ENCODE results near the gene PCBP3.

Gene PCBP3

DNA sequence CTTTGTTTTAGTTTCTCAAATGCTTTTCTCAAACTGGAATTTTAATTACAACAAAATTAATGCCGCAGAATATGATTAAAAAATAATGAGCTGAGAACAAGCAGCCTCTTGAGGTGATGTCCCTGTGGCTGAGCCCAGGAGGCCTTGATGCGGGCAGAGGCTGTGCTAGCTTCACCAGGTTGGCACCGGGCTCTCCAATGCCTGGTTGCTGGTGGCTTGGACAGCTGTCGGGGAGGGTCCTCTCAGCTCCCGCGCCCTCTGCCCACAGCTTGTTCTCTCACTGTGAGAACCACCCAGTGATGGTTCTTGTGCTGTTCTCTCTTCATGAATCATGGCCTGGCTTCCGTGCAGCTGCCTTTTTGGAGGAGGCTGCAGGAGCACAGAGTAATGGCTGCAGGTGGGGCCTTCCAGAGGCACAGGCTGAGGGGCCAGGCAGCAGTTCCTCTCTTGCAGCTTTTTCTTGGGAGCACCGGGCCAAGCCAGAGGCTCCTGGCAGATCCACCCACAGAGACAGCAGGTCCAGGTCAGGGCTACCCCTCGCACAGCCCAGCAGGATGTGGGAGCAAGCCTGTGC is 156.3 kb downstream of the PCBP3 start:
- no peak overlapping the region for H3K4me3 ChIP-seq (replicated peaks; ENCODE audit: low read depth, low read length)
- TF ChIP-seq, protein P1, sequence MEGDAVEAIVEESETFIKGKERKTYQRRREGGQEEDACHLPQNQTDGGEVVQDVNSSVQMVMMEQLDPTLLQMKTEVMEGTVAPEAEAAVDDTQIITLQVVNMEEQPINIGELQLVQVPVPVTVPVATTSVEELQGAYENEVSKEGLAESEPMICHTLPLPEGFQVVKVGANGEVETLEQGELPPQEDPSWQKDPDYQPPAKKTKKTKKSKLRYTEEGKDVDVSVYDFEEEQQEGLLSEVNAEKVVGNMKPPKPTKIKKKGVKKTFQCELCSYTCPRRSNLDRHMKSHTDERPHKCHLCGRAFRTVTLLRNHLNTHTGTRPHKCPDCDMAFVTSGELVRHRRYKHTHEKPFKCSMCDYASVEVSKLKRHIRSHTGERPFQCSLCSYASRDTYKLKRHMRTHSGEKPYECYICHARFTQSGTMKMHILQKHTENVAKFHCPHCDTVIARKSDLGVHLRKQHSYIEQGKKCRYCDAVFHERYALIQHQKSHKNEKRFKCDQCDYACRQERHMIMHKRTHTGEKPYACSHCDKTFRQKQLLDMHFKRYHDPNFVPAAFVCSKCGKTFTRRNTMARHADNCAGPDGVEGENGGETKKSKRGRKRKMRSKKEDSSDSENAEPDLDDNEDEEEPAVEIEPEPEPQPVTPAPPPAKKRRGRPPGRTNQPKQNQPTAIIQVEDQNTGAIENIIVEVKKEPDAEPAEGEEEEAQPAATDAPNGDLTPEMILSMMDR (IDR thresholded peaks at IDR 0.05; ENCODE audit: low read depth, low read length, missing control alignments): no peak
- DNase-seq (ENCODE audit: extremely low read depth, low read depth): no peak

DNA sequence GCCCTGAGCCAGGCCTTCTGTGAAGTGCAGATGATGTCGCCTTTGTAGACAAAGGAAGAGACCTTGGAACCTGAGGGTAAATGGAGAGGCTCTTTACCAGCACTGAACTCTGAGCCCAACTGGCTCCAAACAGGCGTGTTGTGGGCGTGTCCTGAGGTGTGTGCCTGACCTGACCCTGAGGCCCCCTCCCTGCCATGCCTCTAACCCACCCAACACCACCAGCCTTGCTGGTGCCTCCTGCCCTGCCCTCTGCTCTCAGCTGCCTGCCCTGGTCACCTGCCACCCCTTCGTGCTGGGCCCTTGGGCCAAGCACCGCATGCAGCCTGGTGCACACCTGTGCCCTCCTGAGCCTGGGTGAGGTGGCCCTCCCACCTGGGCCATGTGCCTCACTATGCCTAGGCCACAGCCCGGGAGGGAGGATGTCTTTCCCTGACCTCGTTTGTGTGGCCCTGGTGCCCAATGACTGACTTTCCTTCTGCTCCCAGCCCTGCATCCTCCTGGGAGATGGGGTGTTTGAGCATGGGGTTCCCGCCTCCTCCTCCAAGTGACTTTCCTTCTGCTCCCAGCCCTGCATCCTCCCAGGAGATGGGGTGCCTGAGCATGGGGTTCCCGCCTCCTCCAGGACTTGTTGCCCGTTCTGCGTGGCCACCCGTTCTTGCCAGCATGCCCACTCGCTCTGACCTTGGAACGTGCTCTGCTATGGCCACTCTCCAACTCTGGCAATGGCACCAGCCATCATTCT is 157.0 kb downstream of the PCBP3 start:
- H3K4me3 ChIP-seq (replicated peaks; ENCODE audit: low read depth, low read length): no peak overlapping the region
- TF ChIP-seq, protein P1 (IDR thresholded peaks at IDR 0.05; ENCODE audit: low read depth, low read length, missing control alignments): no peak

DNA sequence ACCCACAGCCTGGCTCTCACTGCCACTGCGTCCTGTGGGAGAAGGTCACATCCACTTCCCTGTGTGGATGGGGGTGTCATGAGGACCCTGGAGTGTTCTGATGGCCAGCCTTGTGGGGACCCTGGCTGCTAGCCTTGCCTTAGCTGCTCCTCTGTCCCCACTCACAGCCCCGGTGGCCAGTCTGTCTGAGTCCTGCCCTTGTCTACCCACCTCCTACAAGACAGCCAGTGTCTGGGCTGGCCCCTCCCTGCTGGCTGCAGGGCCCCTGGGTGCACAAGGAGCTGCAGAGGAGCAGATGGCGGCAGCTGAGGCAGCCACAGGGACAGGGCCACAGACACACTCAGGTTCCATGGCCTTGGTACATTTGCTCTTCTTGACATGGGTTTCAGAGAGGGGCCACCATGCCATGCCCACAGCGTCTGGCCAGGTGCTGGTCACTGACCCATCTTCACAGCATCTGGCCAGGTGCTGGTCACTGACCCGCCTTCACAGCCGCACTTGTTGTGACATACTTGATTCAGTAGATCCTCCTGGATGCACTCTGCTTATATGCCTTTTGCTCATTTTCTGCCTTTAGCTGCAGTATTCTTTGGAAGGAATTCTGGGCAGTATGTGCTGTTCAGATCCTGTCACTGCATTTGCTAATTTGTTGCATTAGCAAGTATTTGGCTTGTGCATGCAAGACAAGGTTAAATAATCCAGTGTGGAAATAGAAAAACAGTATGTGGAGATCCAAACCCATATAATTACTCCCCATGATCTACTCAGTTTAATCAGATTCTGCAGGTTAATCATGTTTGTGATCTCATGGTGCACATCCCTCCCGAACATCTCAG is 157.8 kb downstream of the PCBP3 start:
- TF ChIP-seq, protein P1 (IDR thresholded peaks at IDR 0.05; ENCODE audit: low read depth, low read length, missing control alignments): no peak
- no peak overlapping the region for H3K4me3 ChIP-seq (replicated peaks; ENCODE audit: low read depth, low read length)
- DNase-seq (ENCODE audit: extremely low read depth, low read depth): no peak

More for the DNA sequence above, 157.0 kb downstream of the PCBP3 start:
- DNase-seq (ENCODE audit: extremely low read depth, low read depth): no peak

GRCh38 chr21:45801989-45802388 is 158.5 kb downstream of the PCBP3 start:
- TF ChIP-seq, protein P1 (IDR thresholded peaks at IDR 0.05; ENCODE audit: low read depth, low read length, missing control alignments): no peak
- H3K4me3 ChIP-seq (replicated peaks; ENCODE audit: low read depth, low read length): no peak overlapping the region
- DNase-seq (ENCODE audit: extremely low read depth, low read depth): no peak

GRCh38 chr21:45802425-45802824 is 158.9 kb downstream of the PCBP3 start:
- H3K4me3 ChIP-seq (replicated peaks; ENCODE audit: low read depth, low read length): no peak overlapping the region
- DNase-seq (ENCODE audit: extremely low read depth, low read depth): no peak
- TF ChIP-seq, protein P1 (IDR thresholded peaks at IDR 0.05; ENCODE audit: low read depth, low read length, missing control alignments): no peak

DNA sequence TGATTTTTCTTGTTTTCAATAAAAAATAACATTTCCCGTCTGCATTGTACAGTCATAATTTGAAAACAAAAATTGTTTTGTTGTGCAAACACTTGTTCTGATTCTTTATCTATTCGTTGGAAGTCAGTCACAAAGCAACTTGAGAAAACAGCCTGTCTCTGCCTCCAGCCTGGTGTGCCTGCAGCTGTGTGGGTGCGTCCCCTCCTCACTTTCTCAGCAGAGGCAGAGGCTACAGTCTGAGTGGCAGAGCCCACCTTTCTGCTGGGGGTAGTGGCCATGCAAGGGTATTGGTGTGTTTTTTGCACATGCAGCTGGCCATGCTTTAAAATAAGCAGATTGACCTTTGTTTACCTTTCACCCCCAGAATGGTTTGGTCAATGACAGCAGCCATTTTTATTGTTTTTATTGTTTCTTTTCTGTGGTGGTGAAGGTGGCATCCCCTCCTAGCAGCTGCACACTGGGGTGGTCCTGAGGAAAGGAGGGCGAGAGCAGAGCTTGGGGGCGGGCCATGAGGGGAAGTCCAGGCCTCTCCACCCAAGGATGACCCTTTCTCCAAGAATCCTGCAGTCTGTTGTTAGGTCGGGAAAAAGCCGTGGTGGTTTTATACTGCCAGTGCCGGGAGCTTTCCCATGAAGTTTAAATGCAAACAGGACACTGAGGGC is 159.6 kb downstream of the PCBP3 start:
- no peak for DNase-seq (ENCODE audit: extremely low read depth, low read depth)
- TF ChIP-seq, protein P1 (IDR thresholded peaks at IDR 0.05; ENCODE audit: low read depth, low read length, missing control alignments): no peak
- no peak overlapping the region for H3K4me3 ChIP-seq (replicated peaks; ENCODE audit: low read depth, low read length)

All from HFF-Myc (cell line).